NCI-H446 (cell line): Measurements from ENCODE around the gene ATG9A.

Experiments used
- DNase-seq, 2 experiments: peaks; one replicate each; lab custom pipeline; 2025; lab: John Stamatoyannopoulos, UW

The ATG9A gene

DNA sequence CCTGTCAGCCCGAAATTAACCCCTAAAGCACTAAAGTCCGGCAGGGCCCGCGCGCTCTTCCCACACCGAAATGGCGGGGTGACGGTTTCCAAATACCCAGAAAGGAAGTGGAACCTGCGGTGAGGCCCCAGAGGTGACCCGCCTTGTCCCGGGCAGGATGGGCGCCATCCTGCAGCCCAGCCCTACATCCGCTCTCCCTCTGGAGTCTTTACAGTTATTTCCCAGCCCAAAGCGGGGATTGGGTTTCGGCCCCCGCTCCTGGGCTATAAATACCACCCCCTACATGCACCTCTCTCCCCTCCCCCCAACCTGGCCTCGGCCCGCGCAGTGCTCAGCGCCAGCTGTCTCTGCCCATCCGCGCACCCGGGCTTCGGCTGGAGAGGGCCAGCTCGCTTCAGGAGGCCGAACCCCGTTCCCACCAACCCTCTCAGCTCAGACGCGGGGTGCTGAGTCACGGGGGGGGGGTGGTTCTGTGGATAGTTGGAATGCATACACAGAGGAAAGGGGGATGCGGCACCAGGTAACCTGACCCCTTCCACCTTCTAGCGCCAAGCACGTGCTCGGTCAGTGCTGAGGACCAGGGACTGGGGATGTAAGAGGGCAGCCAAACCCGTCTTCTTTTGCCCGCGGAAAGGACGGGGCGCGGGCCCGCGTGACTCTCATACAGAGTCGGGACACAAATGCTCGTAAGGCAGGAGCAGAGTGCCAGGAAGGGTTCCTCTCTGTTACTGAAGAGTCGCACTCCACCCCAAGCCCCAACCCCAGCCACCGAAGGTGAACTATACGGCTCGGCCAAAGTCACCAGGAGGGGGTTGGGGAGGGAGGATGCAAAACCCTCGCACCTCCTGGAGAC is 23.7 kb upstream of the ATG9A start, which contains the start of gene TUBA4B:
Gene TUBA4B (plus strand): TSS at position 344 of the 853 bp plus-strand sequence. CDS start 165 bp downstream, at position 509.
- peak in 1 of 2 experiments; percentile 19 for DNase-seq

- no peak for DNase-seq
Measured at GRCh38 chr2:219252570-219252899, 23.1 kb upstream of the ATG9A start.

- no peak for DNase-seq
Measured at GRCh38 chr2:219252084-219252483, 22.6 kb upstream of the ATG9A start.

DNA sequence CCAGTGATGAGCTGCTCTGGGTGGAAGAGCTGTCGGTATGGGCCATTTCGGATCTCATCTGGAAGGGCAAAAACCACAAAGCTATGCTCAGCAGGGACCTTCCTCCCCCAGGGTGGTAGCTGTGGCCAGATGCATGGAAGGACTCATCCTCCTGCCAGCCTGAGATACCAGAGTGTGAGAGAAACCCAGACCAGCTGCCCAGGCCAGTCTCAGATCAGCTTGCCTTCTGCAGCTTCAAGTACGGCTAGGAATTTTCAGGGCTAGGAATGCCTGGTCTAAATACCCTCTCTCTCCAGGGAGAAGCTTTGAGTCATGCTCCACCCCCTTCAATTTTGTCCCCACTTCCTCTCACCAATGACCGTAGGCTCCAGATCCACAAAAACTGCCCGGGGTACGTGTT is 22.2 kb upstream of the ATG9A start:
- DNase-seq, result no peak

GRCh38 chr2:219250049-219250781 is 20.8 kb upstream of the ATG9A start:
- no peak for DNase-seq

GRCh38 chr2:219249203-219249980 is 20.0 kb upstream of the ATG9A start:
- DNase-seq, result peak; percentile 29 to 78

- no peak for DNase-seq
Measured at GRCh38 chr2:219248845-219249202, 19.4 kb upstream of the ATG9A start.

DNA sequence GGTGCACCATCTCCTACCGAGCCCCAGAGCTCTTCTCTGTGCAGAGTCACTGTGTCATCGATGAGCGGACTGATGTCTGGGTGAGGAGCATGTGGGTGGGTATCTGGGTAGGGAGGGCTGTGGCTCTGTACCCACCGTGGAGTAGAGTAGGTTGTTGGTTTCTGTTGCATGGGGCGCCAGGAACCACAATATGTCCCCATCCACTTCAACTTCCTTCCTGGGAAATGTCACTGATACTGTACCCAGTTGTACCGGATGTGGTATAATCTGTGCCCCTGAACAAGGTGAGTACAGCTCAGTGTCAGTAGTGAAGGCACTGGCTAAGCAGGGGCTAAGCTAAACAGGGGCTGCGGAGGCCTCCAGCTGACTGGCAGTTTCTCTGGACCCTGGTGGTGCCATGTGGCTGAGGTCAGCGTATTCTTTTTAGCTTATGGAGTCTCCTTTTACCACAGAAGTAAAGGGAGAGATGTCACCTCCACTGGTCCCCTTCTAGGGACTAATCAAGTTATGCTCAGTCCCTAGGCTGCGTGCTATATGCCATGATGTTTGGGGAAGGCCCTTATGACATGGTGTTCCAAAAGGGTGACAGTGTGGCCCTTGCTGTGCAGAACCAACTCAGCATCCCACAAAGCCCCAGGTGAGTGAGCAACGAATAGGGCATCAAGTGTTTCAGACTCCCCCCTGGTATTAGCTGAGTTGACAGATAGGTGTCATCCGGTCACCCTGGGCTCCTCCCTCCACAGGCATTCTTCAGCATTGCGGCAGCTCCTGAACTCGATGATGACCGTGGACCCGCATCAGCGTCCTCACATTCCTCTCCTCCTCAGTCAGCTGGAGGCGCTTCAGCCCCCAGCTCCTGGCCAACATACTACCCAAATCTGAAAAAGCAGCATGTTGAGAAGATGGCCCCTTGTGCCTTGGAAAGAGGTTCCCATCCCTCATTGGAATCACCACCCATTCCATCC is 18.5 kb upstream of the ATG9A start:
- DNase-seq, result no peak

DNA sequence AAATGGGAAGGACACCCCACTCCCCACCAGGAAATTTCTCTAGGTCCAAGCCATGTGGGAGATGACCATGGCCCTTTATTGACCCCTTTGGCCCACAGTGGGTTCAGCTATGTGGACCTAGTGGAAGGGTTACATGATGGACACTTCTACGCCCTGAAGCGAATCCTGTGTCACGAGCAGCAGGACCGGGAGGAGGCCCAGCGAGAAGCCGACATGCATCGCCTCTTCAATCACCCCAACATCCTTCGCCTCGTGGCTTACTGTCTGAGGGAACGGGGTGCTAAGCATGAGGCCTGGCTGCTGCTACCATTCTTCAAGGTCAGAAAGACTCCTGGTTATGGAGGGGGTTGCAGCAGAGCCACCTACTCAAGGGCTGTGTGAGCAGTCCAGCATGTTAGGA is 17.1 kb upstream of the ATG9A start:
- DNase-seq, result no peak

DNA sequence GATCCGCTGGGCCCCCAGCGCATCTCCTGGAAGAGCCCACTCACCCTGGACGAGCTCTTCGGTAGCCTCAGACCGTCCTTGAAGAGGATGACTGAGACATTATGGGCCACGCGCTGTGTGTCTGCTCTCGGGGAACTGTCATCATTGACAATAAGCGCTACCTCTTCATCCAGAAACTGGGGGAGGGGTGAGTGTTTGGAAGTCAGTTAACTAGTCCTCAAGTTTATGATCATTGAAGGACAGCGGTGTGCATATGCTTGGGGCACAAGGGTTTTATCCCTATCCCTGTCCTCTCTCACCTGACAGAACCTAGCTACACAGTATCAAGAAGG is 16.4 kb upstream of the ATG9A start:
- no peak for DNase-seq

DNA sequence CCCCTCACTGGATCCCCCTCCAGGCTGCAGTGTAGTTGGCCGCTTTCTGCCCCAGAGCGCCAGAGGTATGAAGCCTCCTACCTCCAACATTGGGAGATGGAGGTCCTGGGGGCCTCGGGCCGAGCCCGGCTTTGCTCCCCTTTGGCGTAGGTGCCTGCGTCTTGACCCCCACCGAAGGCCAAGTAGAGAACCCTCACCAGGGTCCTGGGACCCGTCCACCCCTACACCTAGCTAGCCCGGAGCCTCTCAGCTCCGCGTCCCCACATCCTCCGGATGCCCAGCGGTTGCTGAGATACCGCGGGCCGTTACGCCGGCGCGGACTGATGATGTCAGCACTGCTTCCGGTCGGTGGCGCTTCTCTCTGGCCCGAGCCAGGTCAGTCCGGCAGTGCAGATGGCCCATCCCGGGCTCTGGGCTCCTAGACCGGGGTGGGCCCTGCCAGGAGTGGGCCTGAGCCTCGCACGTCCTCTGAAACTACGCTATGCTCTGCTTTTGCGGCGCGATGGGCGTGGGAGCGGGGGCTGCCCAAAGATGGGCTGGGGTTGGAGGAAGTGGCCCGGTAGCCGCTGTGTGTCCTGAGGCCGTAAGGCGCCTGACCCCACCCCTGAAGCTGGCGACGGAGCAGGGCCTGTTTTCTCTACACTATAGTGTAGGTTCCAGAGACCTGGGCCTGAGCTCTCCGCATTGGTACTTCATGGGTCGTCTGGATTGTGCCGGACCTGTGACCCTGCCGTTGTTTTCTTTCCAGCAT is 15.9 kb upstream of the ATG9A start, which contains the start of the genes GLB1L and STK16:
Gene GLB1L (minus strand): TSS at position 297 of the 751 bp plus-strand sequence. CDS start 1,871 bp downstream, outside the sequence.
Gene STK16 (plus strand): TSS at position 332 of the 751 bp plus-strand sequence. CDS start 521 bp downstream, outside the sequence.
- DNase-seq, result peak; percentile 60 to 91

- DNase-seq, result no peak
Measured at GRCh38 chr2:219244789-219245147, 15.3 kb upstream of the ATG9A start.

DNA sequence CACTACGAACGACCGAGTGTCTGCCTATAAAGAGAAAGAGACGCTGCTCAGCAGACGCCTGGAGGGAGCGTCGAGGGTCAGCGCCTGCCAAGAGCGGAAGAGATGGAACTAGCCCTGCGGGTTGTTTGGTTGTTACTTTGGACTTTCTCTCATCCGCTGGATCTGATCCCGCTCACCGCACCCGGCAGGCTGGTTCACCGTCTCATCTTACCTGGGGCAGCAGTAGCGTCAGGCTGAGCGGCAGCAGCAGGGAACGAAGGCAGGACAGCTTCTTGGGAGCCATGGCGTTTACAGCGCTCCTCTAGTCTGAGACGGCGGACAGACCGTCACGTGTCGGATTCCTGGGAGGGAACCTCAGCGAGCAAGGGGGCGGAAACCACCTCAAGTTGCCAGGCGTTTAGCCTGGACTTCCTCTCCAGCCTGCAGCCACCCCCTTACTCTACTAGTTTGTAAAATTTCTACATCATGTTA is 13.9 kb upstream of the ATG9A start:
- DNase-seq, result no peak

GRCh38 chr2:219234331-219234730 is 4.9 kb upstream of the ATG9A start:
- no peak for DNase-seq

DNA sequence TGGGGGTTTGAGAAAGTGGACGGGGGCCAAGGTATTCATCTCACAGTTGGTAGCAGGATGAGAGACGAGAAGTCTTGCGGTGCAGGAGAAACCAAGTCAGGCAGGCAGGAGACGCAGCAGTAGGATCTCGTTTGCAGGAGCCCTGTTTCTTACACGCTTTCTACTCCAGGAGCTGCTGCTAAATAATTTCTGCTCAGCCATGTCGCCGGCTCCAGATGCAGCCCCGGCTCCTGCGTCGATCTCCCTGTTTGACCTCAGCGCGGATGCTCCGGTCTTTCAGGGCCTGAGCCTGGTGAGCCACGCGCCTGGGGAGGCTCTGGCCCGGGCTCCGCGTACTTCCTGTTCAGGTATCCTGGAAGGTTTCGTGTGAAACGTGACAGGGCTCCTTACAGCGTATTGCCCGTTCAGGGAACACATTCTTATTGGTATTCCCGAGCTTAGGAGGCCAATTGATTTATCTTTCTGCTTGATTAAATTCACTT is 664 bp upstream of the ATG9A start:
- DNase-seq, result no peak

GRCh38 chr2:219228911-219229304 is 528 bp downstream of the ATG9A start:
- DNase-seq, result no peak

DNA sequence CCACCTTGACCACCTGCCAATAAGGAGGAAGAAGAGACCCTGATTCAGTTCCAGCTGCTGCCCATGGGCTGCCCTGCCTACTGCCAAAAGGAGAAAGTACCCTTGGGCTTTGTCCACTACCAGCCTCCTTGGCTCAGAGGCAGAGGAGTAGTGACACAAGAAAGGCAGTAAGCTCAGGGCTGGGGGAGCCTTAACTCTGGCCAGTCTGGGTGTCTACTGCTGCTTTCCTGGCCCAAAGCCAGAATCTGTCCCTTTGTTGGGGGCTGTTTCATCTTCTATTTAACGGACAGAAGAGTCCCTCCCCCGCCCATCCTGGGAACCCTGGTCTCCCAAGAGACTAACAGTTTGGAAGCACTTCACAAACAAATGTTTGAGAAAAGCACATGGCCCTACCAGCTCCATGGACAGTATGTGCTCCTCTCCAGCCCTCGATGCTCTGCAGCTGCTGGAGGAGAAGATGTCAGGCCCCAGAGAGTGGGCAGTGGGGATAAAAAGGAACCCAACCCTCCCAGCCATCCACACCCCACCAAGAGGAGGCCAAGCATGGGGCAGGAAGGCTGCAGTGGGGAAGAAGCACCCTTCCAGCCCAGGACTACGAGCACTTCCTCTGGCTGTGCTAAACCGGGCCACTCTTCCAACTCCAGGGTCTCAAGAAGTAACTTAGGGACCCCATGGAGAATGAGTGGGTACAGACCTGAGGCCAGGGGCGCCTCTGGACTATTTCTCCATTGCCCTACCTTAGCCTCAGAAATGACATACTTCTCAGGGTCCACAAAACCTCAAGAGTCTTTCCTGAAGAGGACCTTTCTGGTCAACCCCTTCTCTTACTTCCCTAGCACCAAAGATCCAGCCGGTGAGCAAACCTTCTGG is 1.2 kb downstream of the ATG9A start:
- peak in 1 of 2 experiments; percentile 7 for DNase-seq

DNA sequence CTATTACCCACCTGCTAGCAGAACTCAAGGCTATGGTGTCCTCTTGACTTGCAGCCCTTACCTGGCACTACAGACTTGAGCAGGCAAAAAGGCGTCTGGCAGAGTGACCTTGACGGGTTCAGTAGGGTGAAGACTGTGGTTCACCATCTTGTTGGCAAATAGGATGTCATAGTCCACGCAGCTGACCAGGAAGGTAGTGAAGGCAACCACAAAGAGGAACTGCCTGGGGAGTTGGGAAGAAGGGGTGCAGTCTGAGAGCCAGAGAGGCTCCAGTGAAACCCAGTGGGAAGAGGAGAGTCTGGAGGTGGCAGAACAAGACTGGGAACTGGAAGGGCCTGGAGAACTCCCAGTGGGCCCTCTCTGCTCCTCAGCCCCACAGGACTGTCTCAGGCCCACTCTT is 4.1 kb downstream of the ATG9A start:
- DNase-seq, result no peak
